Hepatocyte (in vitro differentiated cells): Measurements from ENCODE around the gene FOXD4L3. TPM values are rescaled to one million over a fixed set of nuclear protein-coding genes. Genes with fewer than 3 reads are reported as not detected.
A peak's percentile ranks its signal among the peaks of the same experiment; 100 is the strongest.
"Not testable (repeated sequence)": the region's sequence is repeated elsewhere in the genome, so short reads cannot be mapped to it uniquely, and the experiment has no call there.

Experiments
- DNase-seq: peaks from one replicate; pipeline ENCODE4 v3.0.0-alpha.2; 2016; ENCODE audit warnings: low spot score
- H2AFZ ChIP-seq: fragments of 200-600 bp; sonication (generic); 2 replicates; pipeline ENCODE4 v1.6.0; 2016; ENCODE audit warnings: antibody characterized with exemption, mild to moderate bottlenecking
- H3K27ac ChIP-seq: fragments of 200-600 bp; sonication (generic); 2 replicates; pipeline ENCODE4 v1.5.1; 2016; ENCODE audit warnings: mild to moderate bottlenecking
- H3K27me3 ChIP-seq: fragments of 200-600 bp; sonication (generic); 2 replicates; pipeline ENCODE4 v1.6.1; 2016
- H3K36me3 ChIP-seq: fragments of 200-600 bp; sonication (generic); replicated peaks from 2 replicates; pipeline ENCODE4 v1.5.1; 2016; ENCODE audit warnings: low read depth; ENCODE audit not compliant: insufficient read depth
- H3K4me1 ChIP-seq: fragments of 200-600 bp; sonication (generic); 2 replicates; pipeline ENCODE4 v1.5.1; 2016; ENCODE audit warnings: mild to moderate bottlenecking, moderate library complexity; ENCODE audit not compliant: insufficient read depth
- H3K4me2 ChIP-seq: fragments of 200-600 bp; sonication (generic); 2 replicates; pipeline ENCODE4 v1.6.0; 2016
- H3K4me3 ChIP-seq: fragments of 200-600 bp; sonication (generic); 2 replicates; pipeline ENCODE4 v1.5.1; 2016; ENCODE audit warnings: mild to moderate bottlenecking
- H3K79me2 ChIP-seq: fragments of 200-600 bp; sonication (generic); 2 replicates; pipeline ENCODE4 v1.6.0; 2017; ENCODE audit warnings: mild to moderate bottlenecking
- H3K9me2 ChIP-seq: fragments of 200-600 bp; sonication (generic); replicated peaks from 2 replicates; pipeline ENCODE4 v1.6.0; 2017; ENCODE audit warnings: mild to moderate bottlenecking; ENCODE audit not compliant: insufficient read depth
- H3K9me3 ChIP-seq: fragments of 200-600 bp; sonication (generic); 2 replicates; pipeline ENCODE4 v1.5.1; 2016; ENCODE audit warnings: low read depth, mild to moderate bottlenecking
- H4K20me1 ChIP-seq: fragments of 200-600 bp; sonication (generic); 2 replicates; pipeline ENCODE4 v1.6.0; 2016; ENCODE audit warnings: mild to moderate bottlenecking; ENCODE audit not compliant: insufficient read depth, poor library complexity, severe bottlenecking
- WGBS: methylation state at CpG from one replicate; pipeline ENCODE4 v1.1.6; 2016; ENCODE audit warnings: low lambda C conversion rate; ENCODE audit errors: missing lambda C conversion rate; 5-methylcytosine and 5-hydroxymethylcytosine counted together
- polyA plus RNA-seq: library from polyadenylated mRNA; unstranded; fragments of >200 nt; fragmentation: Nextera tagmentation; extraction: Ambion mirVana; gene quantifications from 2 replicates; pipeline ENCODE4 v1.2.1, GENCODE V29; 2016
- total RNA-seq: library from RNA; depleted of rRNA; stranded (reverse); fragments of >200 nt; gene quantifications from 2 replicates; pipeline ENCODE4 v1.2.3, GENCODE V29; 2014
- TF ChIP-seq, protein P1 (sequence below): fragments of 200-600 bp; sonication (generic); IDR thresholded peaks from 2 replicates; pipeline ENCODE4 v1.5.1; 2016; ENCODE audit warnings: antibody characterized with exemption, mild to moderate bottlenecking; ENCODE audit not compliant: poor library complexity

Gene FOXD4L3
- total and polyA plus RNA-seq, 2 experiments from 2014 or later = not detected

DNA sequence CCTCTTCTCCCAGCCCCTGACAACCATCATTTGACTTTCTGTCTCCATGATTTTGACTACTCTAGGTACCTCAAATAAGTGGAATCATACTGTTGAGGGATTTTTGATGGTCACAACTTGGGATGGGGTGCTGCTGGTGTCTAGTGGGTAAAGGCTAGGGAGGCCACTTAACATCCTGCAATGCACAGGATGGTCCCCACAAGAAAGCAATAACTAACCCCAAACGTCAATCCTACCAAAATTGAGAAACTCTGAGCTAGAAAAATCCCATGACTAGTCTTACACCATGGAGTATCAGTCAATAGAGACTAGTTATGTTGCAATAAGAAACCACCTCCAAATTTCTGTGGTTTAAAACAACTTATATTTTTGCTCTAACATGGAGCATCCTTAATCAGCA, 29.5 kb downstream of the FOXD4L3 start:
- not testable (repeated sequence) for H3K9me2 ChIP-seq, H3K4me3 ChIP-seq, H2AFZ ChIP-seq, H3K27me3 ChIP-seq, H4K20me1 ChIP-seq, H3K79me2 ChIP-seq, H3K9me3 ChIP-seq, H3K4me1 ChIP-seq, DNase-seq, H3K27ac ChIP-seq, H3K36me3 ChIP-seq, H3K4me2 ChIP-seq
- 80% methylated on average over 1 of the region's 1 CpG for WGBS

DNA sequence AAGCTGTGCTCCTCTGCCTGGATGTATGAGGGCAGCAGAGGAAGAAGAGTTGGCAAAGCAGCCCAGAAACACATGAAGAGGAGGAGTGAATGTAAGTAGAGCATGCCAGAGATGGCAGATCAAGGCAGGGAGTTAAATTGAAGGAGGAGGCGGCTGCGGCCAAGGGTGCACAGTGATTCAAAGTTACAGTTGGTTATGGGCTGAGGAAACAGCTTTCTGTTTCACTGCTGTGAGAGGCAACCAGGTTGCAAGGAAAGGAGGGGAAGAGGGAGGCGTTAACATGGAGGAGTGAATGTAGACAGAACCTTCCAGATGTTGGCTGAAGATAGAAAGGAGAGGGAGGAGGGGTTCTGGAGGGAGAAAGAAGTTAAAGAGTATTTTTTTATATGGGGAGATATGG, 33.3 kb downstream of the FOXD4L3 start:
- not testable (repeated sequence) for H3K9me3 ChIP-seq, DNase-seq, H3K27me3 ChIP-seq, H3K4me3 ChIP-seq, H3K9me2 ChIP-seq, H3K27ac ChIP-seq, H2AFZ ChIP-seq, H3K4me2 ChIP-seq, H3K79me2 ChIP-seq, H3K4me1 ChIP-seq, H4K20me1 ChIP-seq, H3K36me3 ChIP-seq
- WGBS = 70% methylated on average over 3 of the region's 3 CpGs

DNA sequence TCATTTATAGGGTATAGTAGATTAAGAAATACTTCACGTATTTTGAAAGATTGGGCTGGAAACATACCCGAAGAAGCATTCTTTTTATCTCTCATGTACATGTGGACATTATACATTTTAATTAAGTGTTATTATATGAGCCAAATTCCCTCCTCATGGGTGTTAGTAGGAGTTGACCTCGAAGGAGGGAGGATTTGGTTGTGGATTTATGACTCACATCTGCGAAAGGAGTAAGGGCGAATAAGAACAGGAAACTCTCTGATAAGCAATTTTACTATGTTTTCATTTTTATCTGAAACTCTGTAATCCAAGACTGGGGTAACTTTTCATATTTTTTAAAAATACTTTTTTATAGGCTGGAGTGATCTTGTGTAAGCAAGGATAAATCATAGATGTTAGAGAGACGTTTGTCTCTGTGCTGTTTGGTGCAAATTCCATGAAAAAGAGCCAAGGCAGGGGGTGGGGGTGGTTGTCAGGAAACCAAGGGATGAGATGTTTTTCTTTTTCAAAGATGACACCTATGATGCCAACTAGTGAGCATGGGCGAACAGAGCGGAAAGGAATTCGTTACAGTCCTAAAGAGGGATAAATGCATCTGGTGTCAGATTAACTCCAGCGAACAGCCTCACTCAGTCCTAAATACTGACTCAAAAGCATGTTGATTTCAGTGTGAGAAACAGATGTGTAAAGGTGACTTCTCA, 34.1 kb downstream of the FOXD4L3 start:
- H3K9me3 ChIP-seq, H4K20me1 ChIP-seq, H3K79me2 ChIP-seq, H3K4me1 ChIP-seq, H3K4me3 ChIP-seq, H3K36me3 ChIP-seq, H2AFZ ChIP-seq, DNase-seq, H3K27ac ChIP-seq, H3K9me2 ChIP-seq, H3K27me3 ChIP-seq, H3K4me2 ChIP-seq: not testable (repeated sequence)
- 53% methylated on average over 7 of the region's 10 CpGs for WGBS

DNA sequence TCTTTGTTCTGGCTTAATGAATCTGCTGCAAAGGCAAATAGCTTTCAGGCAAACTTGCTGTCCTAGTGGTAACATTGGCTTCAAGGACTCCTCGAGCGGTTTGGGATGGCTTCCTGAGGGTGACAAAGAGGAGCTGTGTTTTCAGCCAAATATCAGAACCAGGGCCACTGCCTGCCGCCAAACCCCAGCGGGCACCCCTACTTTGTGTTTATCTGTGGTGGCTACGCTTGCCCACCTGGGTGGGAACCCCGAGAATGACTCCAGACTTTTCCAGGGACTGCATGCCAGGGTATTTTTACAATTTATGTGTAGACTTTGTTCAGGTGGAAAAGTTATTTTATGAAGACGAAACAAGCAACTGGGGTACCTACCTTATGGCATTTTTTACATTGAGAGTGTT, 35.3 kb downstream of the FOXD4L3 start:
- H3K9me3 ChIP-seq, H3K36me3 ChIP-seq, H3K79me2 ChIP-seq, H3K27ac ChIP-seq, H3K4me2 ChIP-seq, DNase-seq, H3K27me3 ChIP-seq, H3K4me3 ChIP-seq, H2AFZ ChIP-seq, H3K4me1 ChIP-seq, H3K9me2 ChIP-seq, H4K20me1 ChIP-seq: not testable (repeated sequence)
- WGBS = 92% methylated on average over 7 of the region's 7 CpGs

DNA sequence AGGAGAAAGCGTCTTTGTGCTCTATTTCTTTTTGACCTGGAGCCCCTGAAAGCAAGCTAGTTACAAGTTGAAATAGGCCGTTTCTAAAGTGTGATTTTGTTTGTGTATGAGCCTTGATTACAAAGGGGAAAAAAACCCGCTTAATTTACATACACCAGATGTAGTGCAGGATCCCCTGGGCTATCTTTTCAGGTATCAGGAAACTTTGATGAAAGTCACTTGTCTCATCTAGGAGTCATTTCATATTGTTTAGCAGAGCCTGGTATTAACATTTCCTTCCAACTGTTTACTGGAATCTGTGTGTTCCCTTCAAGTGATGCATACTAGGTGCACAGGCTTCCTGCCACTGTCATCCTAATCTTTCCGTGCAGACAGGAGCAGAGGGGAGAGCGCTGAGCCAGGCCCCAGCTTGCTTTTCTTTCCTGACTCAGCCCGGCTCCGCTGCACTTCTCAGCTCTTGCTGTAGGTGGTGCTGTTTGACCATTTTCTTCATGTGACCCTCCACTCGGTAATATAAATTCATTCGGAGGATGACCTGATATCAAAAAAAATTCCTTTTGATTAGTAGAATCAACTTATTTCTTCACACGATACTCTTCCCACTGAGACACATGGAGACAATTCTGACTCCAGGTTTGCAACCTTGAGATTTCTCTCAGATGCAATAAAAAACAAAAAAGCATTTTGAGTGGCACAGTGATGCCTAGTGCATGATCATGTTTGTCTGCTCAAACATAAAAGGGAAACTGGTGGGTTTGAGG, 39.8 kb downstream of the FOXD4L3 start:
- not testable (repeated sequence) for H3K4me3 ChIP-seq, H3K4me2 ChIP-seq, DNase-seq, H3K4me1 ChIP-seq, H3K9me2 ChIP-seq, H3K27me3 ChIP-seq, H3K27ac ChIP-seq, H4K20me1 ChIP-seq, H2AFZ ChIP-seq, H3K9me3 ChIP-seq, H3K79me2 ChIP-seq, H3K36me3 ChIP-seq
- WGBS = 10% methylated on average over 6 of the region's 10 CpGs
- TF ChIP-seq, protein P1, sequence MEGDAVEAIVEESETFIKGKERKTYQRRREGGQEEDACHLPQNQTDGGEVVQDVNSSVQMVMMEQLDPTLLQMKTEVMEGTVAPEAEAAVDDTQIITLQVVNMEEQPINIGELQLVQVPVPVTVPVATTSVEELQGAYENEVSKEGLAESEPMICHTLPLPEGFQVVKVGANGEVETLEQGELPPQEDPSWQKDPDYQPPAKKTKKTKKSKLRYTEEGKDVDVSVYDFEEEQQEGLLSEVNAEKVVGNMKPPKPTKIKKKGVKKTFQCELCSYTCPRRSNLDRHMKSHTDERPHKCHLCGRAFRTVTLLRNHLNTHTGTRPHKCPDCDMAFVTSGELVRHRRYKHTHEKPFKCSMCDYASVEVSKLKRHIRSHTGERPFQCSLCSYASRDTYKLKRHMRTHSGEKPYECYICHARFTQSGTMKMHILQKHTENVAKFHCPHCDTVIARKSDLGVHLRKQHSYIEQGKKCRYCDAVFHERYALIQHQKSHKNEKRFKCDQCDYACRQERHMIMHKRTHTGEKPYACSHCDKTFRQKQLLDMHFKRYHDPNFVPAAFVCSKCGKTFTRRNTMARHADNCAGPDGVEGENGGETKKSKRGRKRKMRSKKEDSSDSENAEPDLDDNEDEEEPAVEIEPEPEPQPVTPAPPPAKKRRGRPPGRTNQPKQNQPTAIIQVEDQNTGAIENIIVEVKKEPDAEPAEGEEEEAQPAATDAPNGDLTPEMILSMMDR = peak; percentile 11

DNA sequence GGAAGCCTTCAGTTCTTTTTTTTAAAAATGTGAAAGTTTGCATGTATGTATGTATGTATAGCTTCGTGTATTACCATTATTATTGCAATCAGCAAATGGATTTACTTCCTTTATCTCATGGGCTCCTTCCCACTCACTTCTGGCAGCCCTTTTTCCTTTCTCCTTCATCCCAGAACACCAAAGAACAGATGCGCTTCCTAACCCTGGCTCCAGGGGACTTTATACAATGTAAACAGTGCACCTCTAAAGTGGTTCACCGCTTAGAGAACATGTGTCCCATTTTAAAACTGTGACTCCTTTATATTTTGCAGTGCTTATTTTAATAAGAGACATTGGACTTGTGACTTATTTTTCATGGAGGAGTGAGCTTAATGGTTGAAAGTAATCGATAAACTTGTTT, 40.6 kb downstream of the FOXD4L3 start:
- WGBS = 57% methylated on average over 4 of the region's 4 CpGs
- H3K27ac ChIP-seq, H3K4me1 ChIP-seq, H3K79me2 ChIP-seq, H3K36me3 ChIP-seq, H3K4me2 ChIP-seq, H3K4me3 ChIP-seq, H3K9me2 ChIP-seq, H4K20me1 ChIP-seq, DNase-seq, H2AFZ ChIP-seq, H3K9me3 ChIP-seq, H3K27me3 ChIP-seq: not testable (repeated sequence)

DNA sequence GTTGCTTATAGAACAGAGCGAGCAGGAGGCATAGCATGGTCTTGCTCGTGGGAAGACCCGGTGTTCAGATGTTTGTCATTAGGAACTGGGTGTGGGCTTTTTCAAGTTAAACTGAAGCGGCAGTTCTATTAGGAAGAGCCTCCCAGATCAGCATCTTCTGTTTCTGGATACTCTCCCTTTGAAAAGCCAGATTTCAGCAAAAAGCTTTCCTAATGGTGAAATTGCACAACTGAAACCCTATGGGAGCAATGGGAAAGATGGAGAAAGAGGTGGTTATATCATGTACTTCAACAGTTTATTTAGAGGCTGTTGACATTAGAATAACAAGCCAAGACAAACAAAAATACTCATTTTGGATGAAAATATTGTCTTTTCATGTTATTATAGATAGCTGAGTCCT, 41.3 kb downstream of the FOXD4L3 start:
- not testable (repeated sequence) for H3K9me3 ChIP-seq, H3K27me3 ChIP-seq, H2AFZ ChIP-seq, H3K4me2 ChIP-seq, H3K9me2 ChIP-seq, H3K79me2 ChIP-seq, H4K20me1 ChIP-seq, H3K4me3 ChIP-seq, H3K27ac ChIP-seq, H3K4me1 ChIP-seq, DNase-seq, H3K36me3 ChIP-seq
- WGBS = 40% methylated on average over 3 of the region's 4 CpGs

DNA sequence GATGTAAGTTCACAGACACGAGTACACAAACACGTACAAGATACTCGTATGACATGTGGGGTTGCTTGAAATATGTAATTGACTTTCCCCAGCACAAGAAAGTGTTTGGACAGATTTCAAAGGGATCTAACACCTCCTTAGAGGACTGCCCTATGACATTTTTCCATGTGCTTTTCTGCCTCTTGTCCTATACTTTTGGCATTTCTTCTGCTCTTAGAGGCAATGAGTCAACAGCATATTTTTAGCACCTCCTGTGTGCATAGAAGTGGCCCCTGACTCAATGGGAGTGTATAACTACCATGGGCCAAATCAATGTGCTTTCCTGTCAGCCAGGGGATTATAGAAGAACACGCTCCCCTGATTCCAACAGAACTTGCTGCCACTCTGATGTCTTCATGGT, 49.0 kb downstream of the FOXD4L3 start:
- H3K9me2 ChIP-seq, H4K20me1 ChIP-seq, H3K9me3 ChIP-seq, H3K27ac ChIP-seq, H3K36me3 ChIP-seq, DNase-seq, H3K4me2 ChIP-seq, H3K4me3 ChIP-seq, H3K79me2 ChIP-seq, H3K4me1 ChIP-seq, H2AFZ ChIP-seq, H3K27me3 ChIP-seq: not testable (repeated sequence)
- WGBS = 83% methylated on average over 4 of the region's 4 CpGs
